T-cell (primary cell): Measurements from ENCODE around the gene TVP23A. TPM values are rescaled to one million over a fixed set of nuclear protein-coding genes. Genes with fewer than 3 reads are reported as not detected.
"Not testable (repeated sequence)": the region's sequence is repeated elsewhere in the genome, so short reads cannot be mapped to it uniquely, and the experiment has no call there.

Source experiments
- ATAC-seq, 4 experiments: fragments of 200-7000 bp in 3 of 4; fragments of 150-1000 bp in 1 of 4; cut with Tn5 transposase; replicated peaks in 1 of 4; 1 replicate in 3 of 4; 2 replicates in 1 of 4; pipeline ENCODE4 v1.10.0; 2021; ENCODE audit warnings: moderate library complexity in 3 of 4, mild to moderate bottlenecking in 2 of 4, moderate number of reproducible peaks in 1 of 4
- CTCF ChIA-PET, 2 donors: fragments of 300-600 bp; sonication (Branson Sonifier 250); formaldehyde crosslinking; loops; one replicate each; lab custom pipeline; 2022; ENCODE audit warnings: antibody characterized with exemption in 2 of 2; lab: Charles Lee
- POLR2A ChIA-PET, 2 donors: fragments of 300-600 bp; sonication (Branson Sonifier 250); formaldehyde crosslinking; loops; one replicate each; lab custom pipeline; 2022; ENCODE audit warnings: antibody characterized with exemption in 2 of 2; lab: Charles Lee
- DNase-seq, 35 experiments: peaks; one replicate each; pipeline versions ENCODE4 v3.0.0 to v3.0.0-alpha.2; 2013 to 2023
- H3K27ac ChIP-seq: one replicate; pipeline ENCODE4 v1.5.1; 2013; ENCODE audit warnings: low read length
- H3K27me3 ChIP-seq, 2 experiments: replicated peaks in 1 of 2; 1 replicate in 1 of 2; 2 replicates in 1 of 2; pipeline versions ENCODE4 v1.6.1 to v1.7.0; 2013; ENCODE audit warnings: low read length in 1 of 2, mixed read lengths in 1 of 2; ENCODE audit not compliant: control insufficient read depth in 2 of 2, insufficient read depth in 2 of 2; ENCODE audit errors: extremely low read depth in 1 of 2
- H3K36me3 ChIP-seq, 2 donors: 1 replicate in 1 of 2; 2 replicates in 1 of 2; pipeline versions ENCODE4 v1.6.1 to v1.7.0; 2013; ENCODE audit warnings: low read length in 1 of 2; ENCODE audit not compliant: control insufficient read depth in 2 of 2, insufficient read depth in 1 of 2; ENCODE audit errors: extremely low read depth in 1 of 2
- H3K4me1 ChIP-seq, 2 experiments: 1 replicate in 1 of 2; 2 replicates in 1 of 2; pipeline versions ENCODE4 v1.6.1 to v1.7.0; 2013; ENCODE audit warnings: low read length in 2 of 2, mixed read lengths in 1 of 2; ENCODE audit not compliant: insufficient read depth in 2 of 2, control insufficient read depth in 1 of 2; ENCODE audit errors: extremely low read depth in 1 of 2
- H3K4me3 ChIP-seq, 2 donors: 1 replicate in 1 of 2; 2 replicates in 1 of 2; pipeline versions ENCODE4 v1.5.1 to v1.7.0; 2013; ENCODE audit warnings: mild to moderate bottlenecking in 2 of 2, low read length in 1 of 2, moderate library complexity in 1 of 2; ENCODE audit not compliant: control insufficient read depth in 1 of 2; ENCODE audit errors: extremely low read depth in 1 of 2
- H3K9me3 ChIP-seq: 2 replicates; pipeline ENCODE4 v1.7.0; 2013
- H3K27ac Mint-ChIP-seq, 2 donors: one replicate each; pipeline ENCODE4 v1.8.0; 2020 to 2021; ENCODE audit warnings: mild to moderate bottlenecking in 2 of 2, mixed read lengths in 2 of 2
- H3K27me3 Mint-ChIP-seq, 2 donors: one replicate each; pipeline ENCODE4 v1.8.0; 2021 to 2022; ENCODE audit warnings: mixed read lengths in 2 of 2
- H3K36me3 Mint-ChIP-seq: one replicate; pipeline ENCODE4 v1.8.0; 2021; ENCODE audit warnings: mixed read lengths
- H3K4me1 Mint-ChIP-seq, 3 donors: one replicate each; pipeline ENCODE4 v1.8.0; 2020 to 2022; ENCODE audit warnings: mixed read lengths in 3 of 3, mild to moderate bottlenecking in 1 of 3
- H3K4me3 Mint-ChIP-seq, 3 donors: one replicate each; pipeline ENCODE4 v1.8.0; 2020 to 2022; ENCODE audit warnings: mild to moderate bottlenecking in 3 of 3, mixed read lengths in 3 of 3, moderate library complexity in 3 of 3
- H3K9me3 Mint-ChIP-seq, 3 donors: one replicate each; pipeline ENCODE4 v1.8.0; 2020 to 2022; ENCODE audit warnings: mixed read lengths in 3 of 3
- WGBS: methylation state at CpG from one replicate; pipeline ENCODE4 v1.1.5; 2013; ENCODE audit warnings: missing lambda C conversion rate; ENCODE audit not compliant: insufficient coverage; 5-methylcytosine and 5-hydroxymethylcytosine counted together
- total RNA-seq, 35 experiments: library from RNA in 6 of 35; stranded (reverse) in 6 of 35; fragments of 120-200 nt in 1 of 35; gene quantifications; one replicate each; pipeline versions ENCODE4 v1.2.1 to v1.2.4 and lab custom pipeline; 2013 to 2026

TVP23A gene
- total RNA-seq, 5 donors from 2014 or later (not counting 1 experiment from before 2014, with no cell fraction given), result 0.13 to 0.50 TPM; not detected in 3

DNA sequence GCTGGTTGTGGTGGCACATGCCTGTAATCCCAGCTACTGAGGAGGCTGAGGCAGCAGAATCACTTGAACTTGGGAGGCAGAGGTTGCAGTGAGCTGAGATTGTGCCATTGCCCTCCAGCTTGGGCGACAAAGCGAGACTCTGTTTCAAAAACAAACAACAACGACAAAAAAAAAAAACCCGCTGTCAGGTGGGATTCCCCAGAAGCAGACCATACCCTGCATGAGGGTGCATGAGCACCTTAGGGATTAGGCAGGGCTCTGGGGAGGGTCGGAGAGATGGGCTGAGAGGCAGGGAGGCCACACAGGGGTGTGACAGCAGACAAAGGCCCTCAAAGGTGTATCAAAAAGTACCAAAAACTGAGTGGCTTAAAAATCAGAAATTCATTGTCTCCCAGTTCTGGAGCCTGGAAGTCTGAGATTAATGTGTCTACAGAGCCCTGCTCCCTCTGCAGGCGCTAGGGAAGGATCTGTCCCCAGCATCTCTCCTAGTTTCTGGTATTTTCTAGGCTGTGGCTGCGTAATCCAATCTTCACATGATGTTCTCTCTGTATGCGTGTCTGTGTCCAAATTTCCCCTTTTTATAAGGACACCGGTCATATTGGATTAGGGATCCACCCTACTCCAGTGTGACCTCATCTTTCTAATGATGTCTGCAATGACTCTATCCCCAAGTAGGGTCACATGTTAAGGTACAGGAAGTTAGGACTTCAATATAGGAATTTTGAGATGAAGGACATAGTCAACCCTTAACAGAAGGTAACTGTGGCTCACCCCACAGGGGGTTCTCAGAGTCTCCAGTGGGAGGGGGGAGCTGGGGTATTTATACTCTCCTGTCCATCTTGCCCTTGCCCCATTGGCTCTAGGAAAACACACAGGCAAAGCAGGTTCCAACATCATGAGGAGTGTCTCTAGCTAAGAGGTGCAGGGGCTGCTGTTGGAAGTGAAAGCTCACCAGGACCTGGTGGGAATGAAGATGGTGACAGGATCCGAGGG, 13.6 kb upstream of the TVP23A start:
- peaks cover 0 to 11% of the 10 kb centered on the region in 2 experiments for H3K27me3 ChIP-seq
- H3K36me3 Mint-ChIP-seq, result no peaks in the 10 kb centered on the region
- no peaks in the 10 kb centered on the region for H3K4me1 Mint-ChIP-seq
- H3K4me3 ChIP-seq, result no peak overlapping the region
- no peaks in the 10 kb centered on the region for H3K4me1 ChIP-seq
- no peak overlapping the region for H3K4me3 Mint-ChIP-seq
- peaks cover 5 to 9% of the 10 kb centered on the region in 2 donors for H3K27me3 Mint-ChIP-seq
- H3K27ac ChIP-seq, result no peak overlapping the region
- no peaks in the 10 kb centered on the region for H3K9me3 ChIP-seq
- WGBS, result 87% methylated on average over 4 of the region's 10 CpGs
- DNase-seq, result no peak
- CTCF ChIA-PET, result interaction anchor here in 1 of 2 donors (0.6 kb wide), 1 partner anchor 1972 kb away, joined by 6 read pairs; the partner anchor contains the start of gene CPPED1
- POLR2A ChIA-PET, result no interaction called here
- H3K36me3 ChIP-seq, result no peaks in the 10 kb centered on the region
- no peak for ATAC-seq
- no peak overlapping the region for H3K27ac Mint-ChIP-seq
- H3K9me3 Mint-ChIP-seq, result no peaks in the 10 kb centered on the region

GRCh38 chr16:10830240-10830639, 11.6 kb upstream of the TVP23A start:
- POLR2A ChIA-PET, result interaction anchor here in 1 of 2 donors (0.7 kb wide), 1 partner anchor 154 kb away, joined by 3 read pairs; no protein-coding TSS in a partner anchor
- ATAC-seq, H3K9me3 Mint-ChIP-seq, H3K4me3 ChIP-seq, H3K27ac Mint-ChIP-seq, H3K4me3 Mint-ChIP-seq, H3K9me3 ChIP-seq, H3K36me3 ChIP-seq, H3K4me1 Mint-ChIP-seq, H3K36me3 Mint-ChIP-seq, H3K4me1 ChIP-seq, CTCF ChIA-PET, H3K27me3 ChIP-seq, DNase-seq, H3K27ac ChIP-seq, H3K27me3 Mint-ChIP-seq: not testable (repeated sequence)

- 100% methylated on average over 2 of the region's 18 CpGs for WGBS
- H3K27ac Mint-ChIP-seq, H3K9me3 ChIP-seq, H3K27ac ChIP-seq, ATAC-seq, POLR2A ChIA-PET, H3K36me3 Mint-ChIP-seq, H3K36me3 ChIP-seq, H3K4me1 Mint-ChIP-seq, H3K4me3 Mint-ChIP-seq, H3K4me1 ChIP-seq, H3K27me3 ChIP-seq, H3K4me3 ChIP-seq, DNase-seq, H3K27me3 Mint-ChIP-seq, H3K9me3 Mint-ChIP-seq: not testable (repeated sequence)
- CTCF ChIA-PET, result interaction anchor here in 1 of 2 donors (0.6 kb wide), 1 partner anchor 41 kb away, joined by 4 read pairs; no protein-coding TSS in a partner anchor
Measured at GRCh38 chr16:10829390-10830098, 10.9 kb upstream of the TVP23A start.

DNA sequence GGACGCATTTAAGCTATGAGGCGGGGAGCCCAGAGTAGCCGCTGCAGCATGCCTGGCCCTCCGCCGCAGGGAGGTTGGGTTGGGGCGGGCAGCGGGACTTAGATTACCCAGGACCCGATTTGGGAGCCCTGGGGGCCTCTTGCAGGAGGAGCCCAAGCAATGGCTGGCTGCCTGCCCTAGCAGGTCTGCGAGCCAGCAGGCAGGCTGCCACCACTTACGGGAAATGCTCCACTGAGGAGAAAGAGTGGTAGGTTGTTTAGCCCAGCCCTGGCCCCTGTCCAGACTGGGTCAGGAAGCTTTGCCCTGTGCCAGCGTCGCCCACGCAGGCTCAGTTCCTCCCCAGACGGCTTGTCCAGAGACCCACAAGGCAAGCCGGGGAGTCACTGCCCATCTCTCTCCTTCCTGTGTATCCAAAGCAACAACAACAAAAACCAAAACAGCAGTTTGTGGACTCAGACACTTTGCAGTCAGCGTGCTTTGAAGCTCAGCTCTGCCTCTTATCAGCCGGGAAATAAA, 10.3 kb upstream of the TVP23A start:
- Histone ChIP-seq H3K9me3 (no peaks in the 10 kb centered on the region), H3K27me3 (peaks cover 0 to 1% of the 10 kb centered on the region in 2 experiments), H3K36me3 (no peaks in the 10 kb centered on the region), H3K4me3 (no peak overlapping the region), H3K27ac (no peak overlapping the region), H3K4me1 (no peaks in the 10 kb centered on the region)
- no peaks in the 10 kb centered on the region for H3K36me3 Mint-ChIP-seq
- POLR2A ChIA-PET, result no interaction called here
- CTCF ChIA-PET, result interaction anchor here in 1 of 2 donors (0.6 kb wide), 1 partner anchor 41 kb away, joined by 4 read pairs; no protein-coding TSS in a partner anchor
- DNase-seq (peak in 1 of 35 experiments; percentile 17), ATAC-seq (no peak)
- WGBS, result 63% methylated on average over 17 of the region's 17 CpGs
- no peak overlapping the region for H3K4me3 Mint-ChIP-seq
- H3K9me3 Mint-ChIP-seq, result no peaks in the 10 kb centered on the region
- H3K4me1 Mint-ChIP-seq, result no peaks in the 10 kb centered on the region
- H3K27me3 Mint-ChIP-seq, result no peaks in the 10 kb centered on the region
- H3K27ac Mint-ChIP-seq, result no peak overlapping the region

GRCh38 chr16:10827691-10828341, 9.2 kb upstream of the TVP23A start:
- Mint-ChIP-seq H3K4me3 (no peak overlapping the region), H3K27me3 (no peaks in the 10 kb centered on the region), H3K9me3 (no peaks in the 10 kb centered on the region), H3K36me3 (no peaks in the 10 kb centered on the region), H3K27ac (no peak overlapping the region), H3K4me1 (no peaks in the 10 kb centered on the region)
- Histone ChIP-seq H3K27me3 (no peaks in the 10 kb centered on the region), H3K4me1 (no peaks in the 10 kb centered on the region), H3K27ac (no peak overlapping the region), H3K9me3 (no peaks in the 10 kb centered on the region), H3K4me3 (no peak overlapping the region), H3K36me3 (no peaks in the 10 kb centered on the region)
- POLR2A ChIA-PET, result no interaction called here
- no peak for ATAC-seq
- DNase-seq, result no peak
- CTCF ChIA-PET, result interaction anchor here in 1 of 2 donors (0.6 kb wide), 1 partner anchor 490 kb away, joined by 4 read pairs; no protein-coding TSS in a partner anchor
- 89% methylated on average over 10 of the region's 11 CpGs for WGBS
